ENCODE results near the gene SLC15A3.

The SLC15A3 gene

GRCh38 chr11:60942219-60942618 is 9.8 kb downstream of the SLC15A3 start:
- no peaks in the 10 kb centered on the region for H4K20me1 ChIP-seq (ENCODE audit: insufficient read depth, low read length)
- peaks cover 17% of the 10 kb centered on the region; the same call in 1 of the 2 replicates for H3K27me3 ChIP-seq (ENCODE audit: insufficient read depth, low read length)
- no peaks in the 10 kb centered on the region for H3K9me3 ChIP-seq (ENCODE audit: low read length)
- no peak overlapping the region for H3K9ac ChIP-seq (ENCODE audit: low read length)
- H2AFZ ChIP-seq (ENCODE audit: low read length) = no peak overlapping the region
- TF ChIP-seq EZH2 (IDR thresholded peaks at IDR 0.05; ENCODE audit: borderline replicate concordance, low read length) (no peak), CTCF (IDR thresholded peaks at IDR 0.05; ENCODE audit: low read length) (no peak)
- no peak overlapping the region for H3K4me2 ChIP-seq (ENCODE audit: low read length)
- H3K36me3 ChIP-seq (ENCODE audit: insufficient read depth, low read length) = no peaks in the 10 kb centered on the region
- H3K4me1 ChIP-seq (ENCODE audit: insufficient read depth, low read length, severe bottlenecking) = peaks cover 6% of the 10 kb centered on the region
- no peaks in the 10 kb centered on the region for H3K79me2 ChIP-seq (ENCODE audit: insufficient read depth, low read length)
- no peaks in the 10 kb centered on the region for H3K9me2 ChIP-seq (ENCODE audit: low read depth, low read length)
- no peaks in the 10 kb centered on the region for H3F3A ChIP-seq (ENCODE audit: insufficient read depth, low read length)
- no peak overlapping the region for H3K4me3 ChIP-seq (ENCODE audit: low read depth, low read length, poor library complexity, severe bottlenecking)
- no peak overlapping the region for H3K27ac ChIP-seq (ENCODE audit: low read depth, low read length, poor library complexity, severe bottlenecking)

GRCh38 chr11:60941371-60942119 is 10.4 kb downstream of the SLC15A3 start:
- H3K9ac ChIP-seq (ENCODE audit: low read length) = no peak overlapping the region
- no peak overlapping the region for H2AFZ ChIP-seq (ENCODE audit: low read length)
- peaks cover 17% of the 10 kb centered on the region; the same call in 1 of the 2 replicates for H3K27me3 ChIP-seq (ENCODE audit: insufficient read depth, low read length)
- H3K27ac ChIP-seq (ENCODE audit: low read depth, low read length, poor library complexity, severe bottlenecking) = no peak overlapping the region
- TF ChIP-seq EZH2 (IDR thresholded peaks at IDR 0.05; ENCODE audit: borderline replicate concordance, low read length) (no peak), CTCF (IDR thresholded peaks at IDR 0.05; ENCODE audit: low read length) (no peak)
- no peaks in the 10 kb centered on the region for H3F3A ChIP-seq (ENCODE audit: insufficient read depth, low read length)
- H3K36me3 ChIP-seq (ENCODE audit: insufficient read depth, low read length) = no peaks in the 10 kb centered on the region
- H3K9me2 ChIP-seq (ENCODE audit: low read depth, low read length) = no peaks in the 10 kb centered on the region
- H3K4me1 ChIP-seq (ENCODE audit: insufficient read depth, low read length, severe bottlenecking) = peaks cover 6% of the 10 kb centered on the region
- no peak overlapping the region for H3K4me2 ChIP-seq (ENCODE audit: low read length)
- no peaks in the 10 kb centered on the region for H3K79me2 ChIP-seq (ENCODE audit: insufficient read depth, low read length)
- H4K20me1 ChIP-seq (ENCODE audit: insufficient read depth, low read length) = no peaks in the 10 kb centered on the region
- no peak overlapping the region for H3K4me3 ChIP-seq (ENCODE audit: low read depth, low read length, poor library complexity, severe bottlenecking)
- H3K9me3 ChIP-seq (ENCODE audit: low read length) = no peaks in the 10 kb centered on the region

- Histone ChIP-seq H3F3A (ENCODE audit: insufficient read depth, low read length) (no peaks in the 10 kb centered on the region), H3K9me2 (ENCODE audit: low read depth, low read length) (no peaks in the 10 kb centered on the region), H3K79me2 (ENCODE audit: insufficient read depth, low read length) (no peaks in the 10 kb centered on the region), H2AFZ (ENCODE audit: low read length) (no peak overlapping the region), H3K27ac (ENCODE audit: low read depth, low read length, poor library complexity, severe bottlenecking) (no peak overlapping the region), H3K4me1 (ENCODE audit: insufficient read depth, low read length, severe bottlenecking) (peaks cover 6% of the 10 kb centered on the region), H3K36me3 (ENCODE audit: insufficient read depth, low read length) (no peaks in the 10 kb centered on the region), H3K9me3 (ENCODE audit: low read length) (no peaks in the 10 kb centered on the region), H4K20me1 (ENCODE audit: insufficient read depth, low read length) (no peaks in the 10 kb centered on the region), H3K4me2 (ENCODE audit: low read length) (no peak overlapping the region), H3K4me3 (ENCODE audit: low read depth, low read length, poor library complexity, severe bottlenecking) (no peak overlapping the region), H3K9ac (ENCODE audit: low read length) (no peak overlapping the region), H3K27me3 (ENCODE audit: insufficient read depth, low read length) (peaks cover 17% of the 10 kb centered on the region; the same call in 1 of the 2 replicates)
- TF ChIP-seq EZH2 (IDR thresholded peaks at IDR 0.05; ENCODE audit: borderline replicate concordance, low read length) (no peak), CTCF (IDR thresholded peaks at IDR 0.05; ENCODE audit: low read length) (no peak)
Observed at GRCh38 chr11:60939855-60940254, 12.1 kb downstream of the SLC15A3 start.
